ENCODE data around the gene KASH5.

The KASH5 gene

GRCh38 chr19:49393881-49394280 lies 5.8 kb downstream of the KASH5 start:
- in situ Hi-C loops (cut with MboI; ENCODE audit: low sequenced_read_pairs): loop anchor here (5.0 kb wide), 1 partner anchor 33 kb away; the partner anchor contains the start of gene GFY

- in situ Hi-C loops (cut with MboI; ENCODE audit: low sequenced_read_pairs): no loop called here
These were observed 7.7 kb downstream of the KASH5 start for GRCh38 chr19:49395581-49396407.

GRCh38 chr19:49396738-49397505 lies 8.9 kb downstream of the KASH5 start:
- in situ Hi-C loops (cut with MboI; ENCODE audit: low sequenced_read_pairs): no loop called here

GRCh38 chr19:49398001-49398615 lies 10.1 kb downstream of the KASH5 start:
- in situ Hi-C loops (cut with MboI; ENCODE audit: low sequenced_read_pairs): no loop called here

DNA sequence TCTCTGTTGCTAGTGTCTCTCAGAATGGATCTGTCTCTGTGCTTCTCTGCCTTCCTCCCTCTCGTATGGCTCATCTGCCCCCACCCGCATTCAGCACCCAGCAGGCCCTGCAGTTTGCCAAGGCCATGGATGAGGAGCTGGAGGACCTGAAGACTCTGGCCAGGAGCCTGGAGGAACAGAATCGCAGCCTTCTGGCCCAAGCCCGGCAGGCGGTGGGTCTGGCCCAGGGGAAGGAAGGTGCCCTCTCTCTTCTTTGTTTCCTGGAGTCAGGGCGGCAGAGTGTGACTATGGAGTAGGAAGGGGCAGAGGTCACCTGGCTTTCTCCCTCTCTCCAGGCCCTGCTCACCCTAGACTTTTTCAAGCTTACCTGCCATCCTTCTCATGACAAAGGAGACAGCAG lies 10.9 kb downstream of the KASH5 start:
- in situ Hi-C loops (cut with MboI; ENCODE audit: low sequenced_read_pairs): no loop called here

- in situ Hi-C loops (cut with MboI; ENCODE audit: low sequenced_read_pairs): no loop called here
These were observed 12.0 kb downstream of the KASH5 start for GRCh38 chr19:49400029-49400428.

- in situ Hi-C loops (cut with MboI; ENCODE audit: low sequenced_read_pairs): no loop called here
These were observed 15.5 kb downstream of the KASH5 start for GRCh38 chr19:49403404-49404187.

DNA sequence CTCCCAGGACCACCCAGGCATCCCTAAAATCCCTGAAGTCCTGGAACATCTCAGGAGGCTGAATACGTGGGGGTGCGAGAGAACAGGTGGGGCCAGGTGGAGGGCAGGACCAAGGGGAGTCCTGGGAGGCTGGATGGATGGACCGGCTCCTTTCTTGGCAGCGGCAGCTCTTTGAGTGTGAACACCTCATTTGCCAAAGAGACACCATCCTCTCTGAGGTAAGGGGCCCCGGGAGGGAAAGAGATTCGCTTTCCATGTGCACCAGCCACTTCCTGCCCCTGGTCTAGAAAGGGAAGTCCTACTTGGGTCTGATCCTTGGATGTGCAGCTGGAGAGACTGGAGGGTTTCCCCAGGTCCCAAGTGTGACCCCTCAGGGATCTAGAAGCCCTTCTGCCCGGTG lies 19.0 kb downstream of the KASH5 start:
- in situ Hi-C loops (cut with MboI; ENCODE audit: low sequenced_read_pairs): no loop called here

DNA sequence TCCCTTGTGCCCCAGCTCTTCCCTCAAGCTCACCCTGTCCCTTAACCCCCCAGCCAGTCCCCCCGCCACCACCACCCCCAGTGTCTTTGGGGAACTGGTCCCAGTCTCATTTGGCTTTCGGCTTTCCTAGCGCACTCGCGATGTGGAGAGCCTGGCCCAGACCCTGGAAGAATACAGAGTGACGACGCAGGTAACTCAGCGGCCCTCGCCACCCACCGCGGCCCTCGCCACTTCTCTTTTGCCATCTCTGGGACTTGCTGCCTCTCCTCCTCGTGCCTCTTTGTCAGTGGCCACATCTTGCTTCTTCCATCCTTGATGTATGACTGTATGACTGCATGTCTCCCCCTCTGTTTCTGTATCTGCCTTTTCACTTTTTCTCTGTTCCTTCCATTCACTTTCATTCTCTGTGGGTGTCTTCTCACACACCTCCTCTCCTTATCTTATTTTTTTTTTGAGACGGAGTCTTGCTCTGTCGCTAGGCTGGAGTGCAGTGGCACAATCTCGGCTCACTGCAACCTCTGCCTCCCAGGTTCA lies 19.5 kb downstream of the KASH5 start:
- in situ Hi-C loops (cut with MboI; ENCODE audit: low sequenced_read_pairs): no loop called here

DNA sequence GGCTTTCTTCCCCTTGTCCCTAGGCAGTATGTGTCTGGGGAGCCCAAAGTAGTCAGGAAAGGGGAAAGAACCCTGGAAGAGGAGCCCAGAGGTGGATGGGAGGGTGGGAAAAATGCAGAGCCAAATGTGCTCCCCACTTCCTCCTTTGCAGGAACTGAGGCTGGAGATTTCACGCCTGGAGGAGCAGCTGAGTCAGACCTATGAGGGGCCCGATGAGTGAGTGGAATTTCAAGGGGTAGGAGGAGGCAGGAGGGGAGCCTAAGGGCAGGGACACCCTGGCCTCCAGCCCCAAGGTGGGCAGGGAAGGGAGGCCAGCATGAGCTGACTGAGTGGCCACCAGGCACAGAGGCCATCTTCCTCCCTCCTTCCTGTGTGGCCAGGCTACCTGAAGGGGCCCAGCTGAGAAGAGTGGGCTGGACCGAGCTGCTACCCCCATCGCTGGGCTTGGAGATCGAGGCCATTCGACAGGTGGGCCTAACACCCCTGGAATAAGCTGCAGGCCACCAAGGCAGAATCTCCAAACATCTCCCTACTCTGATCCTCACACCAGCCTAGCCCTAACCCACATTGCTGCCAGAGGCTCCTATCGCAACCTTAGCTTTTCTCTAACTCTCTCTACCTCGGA lies 20.9 kb downstream of the KASH5 start:
- in situ Hi-C loops (cut with MboI; ENCODE audit: low sequenced_read_pairs): no loop called here

- in situ Hi-C loops (cut with MboI; ENCODE audit: low sequenced_read_pairs): no loop called here
These were observed 21.5 kb downstream of the KASH5 start for GRCh38 chr19:49409441-49410029.

GRCh38 chr19:49411681-49412326 lies 23.8 kb downstream of the KASH5 start:
- in situ Hi-C loops (cut with MboI; ENCODE audit: low sequenced_read_pairs): no loop called here

DNA sequence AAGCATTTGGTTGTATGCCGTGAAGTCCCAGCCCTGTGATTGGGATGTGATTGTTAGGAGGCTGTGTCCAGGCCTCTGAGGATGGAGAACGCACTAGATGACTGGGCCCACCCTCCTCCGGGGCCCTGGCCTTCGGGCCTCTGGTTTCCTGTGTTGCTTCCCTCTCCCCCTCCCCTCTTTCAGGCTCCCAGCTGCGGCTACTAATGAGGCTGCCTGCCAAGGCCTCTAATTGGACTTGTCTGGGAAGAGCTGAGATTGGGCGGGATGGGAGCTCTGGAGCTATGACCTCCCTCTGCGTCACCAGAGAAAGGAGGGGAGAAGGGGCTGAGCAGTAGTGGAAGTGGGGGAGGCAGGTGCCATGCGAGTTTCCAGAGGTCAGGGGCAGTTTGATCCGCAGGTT lies 25.3 kb downstream of the KASH5 start:
- in situ Hi-C loops (cut with MboI; ENCODE audit: low sequenced_read_pairs): no loop called here

- in situ Hi-C loops (cut with MboI; ENCODE audit: low sequenced_read_pairs): no loop called here
These were observed 26.2 kb downstream of the KASH5 start for GRCh38 chr19:49414256-49414655.

GRCh38 chr19:49415102-49415809 lies 27.2 kb downstream of the KASH5 start:
- in situ Hi-C loops (cut with MboI; ENCODE audit: low sequenced_read_pairs): no loop called here

- in situ Hi-C loops (cut with MboI; ENCODE audit: low sequenced_read_pairs): no loop called here
These were observed 27.8 kb downstream of the KASH5 start for GRCh38 chr19:49415810-49416200.

DNA sequence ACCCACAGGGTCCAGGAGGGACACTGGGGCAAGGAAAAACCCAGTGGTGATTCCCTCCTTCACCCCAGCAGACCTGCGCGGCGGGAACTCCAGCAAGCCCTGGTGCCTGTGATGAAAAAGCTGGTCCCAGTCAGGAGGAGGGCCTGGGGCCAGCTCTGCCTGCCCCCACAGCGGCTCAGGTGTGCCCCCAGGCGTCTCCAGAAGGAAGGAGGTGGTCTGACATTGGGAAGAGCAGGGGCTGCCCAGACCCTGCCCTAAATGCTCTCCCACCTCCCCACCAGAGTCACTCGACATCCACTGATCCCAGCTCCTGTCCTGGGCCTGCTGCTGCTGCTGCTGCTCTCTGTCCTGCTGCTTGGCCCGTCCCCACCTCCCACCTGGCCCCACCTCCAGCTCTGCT lies 29.0 kb downstream of the KASH5 start:
- in situ Hi-C loops (cut with MboI; ENCODE audit: low sequenced_read_pairs): no loop called here

DNA sequence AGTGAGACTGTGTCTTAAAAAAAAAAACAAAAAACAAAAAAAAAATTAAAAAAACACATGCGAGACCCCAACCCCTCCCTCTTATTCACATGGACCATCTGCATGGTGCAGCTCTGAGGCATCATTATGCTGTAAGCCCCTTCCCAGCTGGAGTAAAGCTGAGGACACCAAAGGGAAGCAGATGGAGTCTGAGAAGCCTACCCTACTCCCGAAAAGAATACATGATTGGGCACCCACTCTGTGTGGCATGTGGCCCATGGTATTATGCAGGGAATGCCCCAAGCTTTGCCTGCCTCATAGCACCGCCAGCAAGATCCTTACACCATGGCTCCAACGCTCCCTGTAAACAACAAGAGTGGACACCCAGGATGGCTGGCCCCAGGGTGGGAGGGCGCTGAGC lies 30.5 kb downstream of the KASH5 start:
- in situ Hi-C loops (cut with MboI; ENCODE audit: low sequenced_read_pairs): no loop called here

GRCh38 chr19:49419173-49419572 lies 31.1 kb downstream of the KASH5 start:
- in situ Hi-C loops (cut with MboI; ENCODE audit: low sequenced_read_pairs): no loop called here
